NCI-H446 treated with DMSO at 0.1 percent for 48 hours (cell line): ENCODE data around the gene ISLR.
A peak's percentile ranks its signal among the peaks of the same experiment; 100 is the strongest.
"Not testable (repeated sequence)": the region's sequence is repeated elsewhere in the genome, so short reads cannot be mapped to it uniquely, and the experiment has no call there.

Experiments
- DNase-seq: peaks from one replicate; lab custom pipeline; 2025; lab: John Stamatoyannopoulos, UW

ISLR gene

DNA sequence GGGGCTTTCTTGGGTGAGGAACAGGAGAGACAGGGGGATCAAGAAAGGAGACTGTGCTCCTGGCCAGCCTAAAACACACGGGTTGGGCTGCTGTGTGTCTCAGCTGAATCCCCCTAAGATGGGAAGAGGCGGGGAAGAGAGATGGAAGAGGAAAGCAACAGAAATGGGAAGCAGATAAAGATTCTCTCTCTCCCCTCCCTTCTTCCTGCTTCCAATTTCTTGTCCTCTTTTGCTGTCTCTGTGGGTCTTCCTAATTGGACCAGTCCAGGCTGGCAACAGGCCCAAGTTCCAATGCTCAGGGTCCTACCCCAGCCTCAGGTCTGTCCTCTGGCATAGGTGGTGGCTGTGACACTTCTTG lies 36.0 kb upstream of the ISLR start:
- no peak for DNase-seq

DNA sequence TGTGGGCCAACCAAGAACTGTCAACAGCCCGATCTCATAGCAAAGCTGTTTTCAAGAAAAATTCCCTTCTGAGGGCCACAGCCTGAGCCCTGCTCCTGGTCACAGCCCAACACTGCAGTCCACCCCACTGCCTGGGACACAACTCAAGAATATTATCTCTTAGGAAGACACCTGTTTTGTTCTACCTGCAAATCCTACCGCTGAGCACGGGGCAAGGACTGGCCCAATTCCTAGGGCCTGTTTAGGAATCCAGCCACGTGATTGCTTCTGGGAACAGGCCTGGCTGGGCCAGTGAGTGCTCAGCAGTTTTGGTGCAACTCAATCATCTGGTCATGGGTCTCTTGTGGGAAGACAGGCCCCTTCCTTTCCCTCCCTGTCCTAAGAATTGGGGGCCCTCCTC lies 34.9 kb upstream of the ISLR start:
- no peak for DNase-seq

DNA sequence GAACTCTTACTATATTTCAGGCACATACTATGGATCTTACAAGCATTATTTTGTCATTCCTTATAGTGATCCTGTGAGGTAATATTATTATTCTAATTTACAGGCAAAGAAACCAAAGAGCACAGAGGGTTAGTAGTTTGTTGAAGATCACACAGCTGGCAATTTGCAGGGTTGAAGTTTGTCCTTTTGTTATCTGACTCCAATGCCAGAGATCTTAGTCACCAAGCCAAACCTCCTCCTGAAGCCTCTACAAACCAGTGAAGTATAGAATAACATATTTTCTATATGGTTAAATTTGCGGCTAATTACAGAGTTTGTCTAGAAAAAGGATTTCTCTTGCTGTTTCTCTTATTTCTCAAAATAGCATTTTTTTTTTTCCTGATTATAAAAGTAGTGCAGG lies 31.9 kb upstream of the ISLR start:
- no peak for DNase-seq

DNA sequence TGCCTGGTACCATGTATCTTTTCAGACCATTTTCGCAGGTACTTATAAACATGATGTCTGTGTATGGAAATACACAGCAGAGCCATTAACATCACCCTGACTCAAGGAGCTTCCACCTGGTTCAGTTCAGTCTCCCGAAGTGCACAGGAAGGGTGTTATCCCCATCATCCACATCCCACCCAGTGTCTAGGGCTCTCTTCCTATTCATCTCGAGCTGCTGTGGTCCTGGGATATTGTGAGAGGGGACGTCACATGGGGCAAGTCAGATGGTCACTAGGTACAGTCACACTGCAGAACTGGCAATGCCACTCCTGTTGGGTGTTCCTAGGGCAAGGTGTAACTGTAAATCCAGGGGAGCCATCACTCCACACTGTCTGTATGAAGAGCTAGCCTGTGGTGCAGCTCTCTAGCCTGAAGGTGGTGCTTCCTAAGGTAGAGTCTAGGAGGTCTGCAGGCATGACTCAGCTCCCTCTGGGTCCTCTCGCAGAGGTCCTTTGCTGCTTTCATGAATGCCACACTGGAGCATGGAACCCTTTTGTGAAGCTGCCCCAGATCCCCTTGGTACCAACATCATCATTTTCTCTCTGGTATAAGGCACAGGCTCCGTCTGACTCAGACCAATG lies 29.2 kb upstream of the ISLR start:
- DNase-seq = no peak

DNA sequence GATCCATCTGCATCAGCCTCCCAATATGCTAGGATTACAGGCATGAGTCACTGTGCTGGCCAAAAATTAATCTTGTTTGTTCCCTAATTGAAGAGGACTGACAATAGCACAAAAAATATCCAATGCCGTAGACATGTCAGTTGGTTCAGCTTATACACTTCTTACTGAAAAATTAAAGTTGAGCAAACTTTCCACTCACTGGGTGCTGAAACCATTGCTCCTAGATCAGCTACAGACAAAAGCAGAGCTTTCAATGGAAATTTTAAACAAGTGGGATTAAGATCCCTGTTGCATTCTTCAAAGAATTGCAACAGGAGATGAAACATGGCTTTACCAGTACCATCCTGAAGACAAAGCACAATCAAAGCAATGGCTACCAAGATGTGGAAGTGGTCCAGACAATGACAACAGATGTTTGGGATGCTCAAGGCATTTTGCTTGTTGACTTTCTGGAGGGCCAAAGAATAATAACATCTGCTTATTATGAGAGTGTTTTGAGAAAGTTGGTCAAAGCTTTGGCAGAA lies 27.2 kb upstream of the ISLR start:
- no peak for DNase-seq

DNA sequence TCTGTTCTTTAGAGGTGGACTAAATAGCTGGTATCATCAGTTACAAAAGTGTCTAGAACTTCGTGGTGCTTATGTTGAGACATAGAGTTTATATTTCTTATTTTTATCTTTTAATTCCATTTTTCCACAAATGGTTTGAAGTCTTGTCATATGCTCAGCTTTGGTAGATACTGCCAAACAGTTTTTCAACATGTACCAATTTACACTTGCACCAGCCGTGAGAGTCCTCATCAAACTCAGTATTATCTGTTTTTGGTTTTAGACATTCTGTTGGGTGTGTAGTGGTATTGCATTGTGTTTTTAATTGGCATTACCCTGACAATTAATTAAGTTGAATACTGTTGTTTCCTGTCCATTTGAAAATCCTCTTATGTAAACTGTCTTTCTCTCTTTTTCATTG lies 26.5 kb upstream of the ISLR start:
- no peak for DNase-seq

DNA sequence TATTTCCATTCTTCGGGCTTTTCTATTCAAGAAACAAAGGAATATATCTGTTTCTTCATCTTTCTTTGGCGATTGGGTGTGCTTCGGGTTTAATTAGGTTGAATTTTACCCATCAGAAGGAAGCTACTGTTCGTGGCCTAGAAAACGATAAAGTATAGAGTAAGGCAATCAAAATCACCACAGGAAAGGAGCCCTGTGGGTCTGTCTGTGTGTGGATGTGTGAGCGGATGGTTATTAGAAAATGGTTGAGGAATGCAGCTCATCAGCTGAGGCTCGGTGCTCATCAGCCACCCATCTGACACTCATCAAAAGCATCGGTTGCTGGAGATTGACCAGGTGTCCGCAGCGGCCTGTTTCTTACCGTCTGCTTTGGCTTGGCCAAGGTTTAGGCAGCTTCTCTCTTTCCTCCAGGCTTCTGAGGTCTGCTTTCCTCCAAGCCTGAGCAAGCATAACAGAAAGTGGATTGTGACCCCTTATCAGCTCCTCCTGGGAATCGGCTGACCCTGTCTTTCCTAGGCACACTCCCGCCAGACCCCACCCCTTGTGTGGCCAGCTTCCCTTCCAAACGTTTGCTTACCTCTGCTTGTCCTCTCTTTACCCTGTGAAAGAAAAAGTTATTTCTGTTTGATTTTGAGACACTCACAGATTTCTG lies 17.6 kb upstream of the ISLR start:
- DNase-seq = no peak

DNA sequence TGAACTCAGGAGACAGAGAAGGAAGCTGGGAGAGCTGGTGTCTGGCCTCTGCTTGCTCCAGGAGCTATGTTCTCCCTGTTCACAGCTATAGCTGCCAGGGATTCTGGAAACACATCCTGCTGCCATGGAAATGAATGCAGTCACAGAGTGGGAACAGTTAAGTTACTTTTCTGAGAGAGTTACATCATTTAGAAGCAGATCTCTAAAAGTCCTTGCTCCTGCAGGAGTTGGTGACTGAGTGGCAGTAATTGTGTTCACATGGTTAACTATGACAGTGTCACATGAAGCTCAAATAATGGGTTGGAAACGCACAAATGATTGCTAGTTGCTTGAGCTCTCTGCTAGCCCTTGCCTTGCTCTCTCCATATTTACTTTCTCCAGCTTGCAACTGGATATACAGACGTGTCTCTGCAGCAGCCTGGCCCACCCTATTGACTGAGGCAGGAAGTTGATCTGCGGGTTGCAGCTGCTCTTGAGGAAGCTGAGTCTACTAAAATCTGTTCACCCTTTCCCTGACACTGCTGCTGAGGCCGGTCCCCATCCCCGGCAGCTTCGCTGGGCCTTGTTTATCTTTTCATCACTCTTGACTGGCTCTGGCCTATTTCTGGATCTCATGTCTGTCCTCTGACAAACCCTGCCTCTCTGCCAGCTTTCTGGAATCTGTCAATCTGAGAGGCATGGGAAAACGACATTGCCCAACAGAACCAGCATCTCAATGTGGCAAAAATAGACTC lies 16.7 kb upstream of the ISLR start:
- DNase-seq = peak; percentile 15

DNA sequence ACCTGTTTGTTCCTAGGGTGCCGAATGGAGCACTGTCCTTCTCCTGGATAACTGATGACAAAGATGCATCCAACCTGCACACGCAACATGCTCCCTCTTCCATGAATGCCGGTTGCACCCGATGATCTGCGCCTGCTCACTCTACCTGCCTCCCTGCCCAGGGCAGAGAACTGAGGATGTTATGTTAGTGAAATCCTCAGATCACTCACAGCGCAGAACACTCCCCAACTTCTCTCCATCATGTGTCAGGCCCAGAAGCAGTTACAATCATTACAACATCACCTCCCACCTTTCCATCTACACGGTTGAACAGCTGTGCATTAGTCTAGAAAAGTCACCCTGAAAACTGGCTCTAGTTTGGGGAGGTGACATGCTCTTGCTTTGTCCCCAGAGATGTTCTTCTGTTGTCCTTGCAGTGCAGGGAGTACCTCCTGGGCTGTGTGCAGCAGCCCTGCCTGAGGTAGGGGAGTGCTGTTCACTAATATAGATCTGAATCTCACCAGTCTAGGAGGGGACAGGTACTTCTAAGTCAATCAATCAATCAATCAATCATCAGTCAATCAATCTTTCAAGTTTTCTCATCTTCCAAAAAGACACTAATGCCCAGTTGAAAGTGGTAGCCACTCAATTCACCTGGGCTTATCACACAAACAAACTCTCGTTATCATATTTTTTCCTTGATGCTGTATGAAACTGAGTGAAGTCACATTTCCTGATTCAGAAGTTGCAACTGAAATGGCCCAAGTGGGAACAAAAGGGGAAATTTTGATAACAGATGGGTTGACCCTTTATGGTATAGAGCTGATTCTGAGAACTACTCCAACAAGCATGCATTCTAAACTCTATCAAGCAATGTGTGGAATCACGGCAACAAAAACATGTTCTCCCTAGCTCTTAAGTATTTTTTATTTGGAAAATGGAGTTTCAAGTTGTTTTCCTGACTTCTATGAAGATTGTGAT lies 15.4 kb upstream of the ISLR start:
- no peak for DNase-seq

DNA sequence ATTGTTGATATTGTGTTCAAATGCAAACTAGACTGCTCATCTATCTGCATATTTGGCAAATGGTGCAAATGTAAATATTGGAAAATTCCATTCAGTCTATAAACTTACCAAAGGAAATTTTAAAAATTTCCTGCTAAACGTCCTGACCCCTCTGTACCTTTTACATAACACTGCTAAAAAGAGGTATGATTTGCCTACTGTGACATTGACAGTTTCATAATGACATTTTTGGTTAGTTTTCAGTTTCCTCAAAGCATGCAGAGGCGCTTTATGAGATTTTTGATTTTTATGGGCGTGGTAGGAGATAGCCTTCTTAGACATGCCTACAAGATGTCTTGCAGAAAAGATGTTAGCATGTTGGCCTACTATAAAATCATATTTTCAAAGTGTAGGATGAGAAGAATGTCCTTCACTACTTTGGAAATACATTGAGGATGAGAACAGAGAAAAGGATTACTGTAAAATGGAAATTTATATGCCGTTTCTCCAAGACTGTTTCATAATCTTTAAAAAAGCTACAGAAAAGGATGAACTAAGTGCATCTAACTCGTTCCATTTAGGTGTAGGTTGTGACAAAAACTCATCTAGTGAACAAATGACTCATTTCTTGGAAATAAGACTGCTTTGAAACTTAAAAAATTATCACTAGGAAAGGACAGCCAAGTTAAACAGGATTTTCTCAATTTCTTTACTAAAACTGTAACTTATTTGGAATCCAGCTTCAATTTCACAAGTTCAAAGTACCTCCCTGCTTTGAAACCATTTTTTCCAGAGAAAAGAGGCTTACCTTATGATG lies 14.5 kb upstream of the ISLR start:
- no peak for DNase-seq

DNA sequence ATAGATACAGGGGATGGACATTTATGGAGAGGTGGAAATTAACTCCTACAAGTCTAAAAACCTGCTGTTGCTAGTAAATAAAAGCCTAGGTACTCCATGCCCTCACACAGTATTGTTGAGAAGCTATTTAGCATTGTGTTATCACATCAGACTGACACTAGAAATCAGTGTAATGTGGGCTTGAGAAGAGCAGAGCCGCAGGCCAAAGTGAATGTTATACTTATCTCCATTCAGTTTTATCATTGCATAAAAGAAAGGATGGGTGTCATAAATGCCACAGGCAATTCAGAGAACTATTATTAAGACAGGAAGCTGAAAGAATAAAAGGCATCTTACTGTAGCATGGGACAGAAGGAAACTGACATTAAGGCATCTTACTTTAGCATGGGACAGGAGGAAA lies 13.7 kb upstream of the ISLR start:
- DNase-seq = no peak

DNA sequence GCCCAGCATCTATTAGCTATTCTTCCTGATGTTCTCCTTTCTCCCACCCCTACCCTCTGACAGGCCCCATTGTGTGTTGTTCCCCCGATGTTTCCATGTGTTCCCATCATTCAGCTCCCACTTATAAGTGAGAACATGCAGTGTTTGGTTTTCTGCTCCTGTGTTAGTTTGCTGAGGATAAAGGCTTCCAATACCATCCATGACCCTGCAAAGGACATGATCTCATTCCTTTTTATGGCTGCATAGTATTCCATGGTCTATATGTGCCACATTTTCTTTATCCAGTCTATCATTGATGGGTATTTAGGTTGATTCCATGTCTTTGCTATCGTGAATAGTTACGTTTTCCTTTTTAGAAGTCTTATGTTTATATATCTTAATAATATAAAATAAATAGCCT lies 13.1 kb upstream of the ISLR start:
- not testable (repeated sequence) for DNase-seq

DNA sequence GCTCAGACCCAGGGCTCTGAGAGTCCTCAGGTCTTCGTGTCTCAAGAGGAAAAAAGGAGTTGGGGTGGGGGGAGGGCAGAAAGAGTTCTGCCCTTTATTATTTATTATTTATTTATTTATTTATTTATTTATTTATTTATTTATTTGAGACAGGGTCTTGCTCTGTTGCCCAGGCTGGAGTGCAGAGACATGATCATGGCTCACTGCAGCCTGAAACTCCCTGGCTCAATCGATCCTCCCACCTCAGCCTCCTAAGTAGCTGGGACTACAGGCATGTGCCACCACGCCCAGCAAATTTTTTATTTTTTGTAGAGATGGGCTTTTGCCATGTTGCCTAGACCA lies 11.3 kb upstream of the ISLR start:
- not testable (repeated sequence) for DNase-seq

DNA sequence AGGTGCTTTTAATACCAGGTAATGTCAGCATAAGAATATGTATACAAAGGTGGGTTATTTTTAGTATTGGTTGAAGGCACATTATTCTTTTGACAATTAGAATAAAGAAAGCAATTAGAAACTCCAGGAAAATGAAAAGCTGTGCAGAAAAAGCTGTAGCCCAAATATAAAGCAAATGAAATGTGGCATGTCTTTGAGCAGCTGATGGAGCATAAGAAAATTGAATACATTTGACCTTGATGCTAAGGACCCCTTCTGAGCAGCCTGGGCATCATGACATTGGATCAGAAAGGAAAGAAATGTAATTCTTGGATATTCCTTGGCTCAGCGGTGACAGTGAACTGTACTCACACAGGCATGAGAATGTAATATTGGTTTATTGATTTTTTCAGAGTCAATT lies 8.0 kb upstream of the ISLR start:
- DNase-seq = no peak

DNA sequence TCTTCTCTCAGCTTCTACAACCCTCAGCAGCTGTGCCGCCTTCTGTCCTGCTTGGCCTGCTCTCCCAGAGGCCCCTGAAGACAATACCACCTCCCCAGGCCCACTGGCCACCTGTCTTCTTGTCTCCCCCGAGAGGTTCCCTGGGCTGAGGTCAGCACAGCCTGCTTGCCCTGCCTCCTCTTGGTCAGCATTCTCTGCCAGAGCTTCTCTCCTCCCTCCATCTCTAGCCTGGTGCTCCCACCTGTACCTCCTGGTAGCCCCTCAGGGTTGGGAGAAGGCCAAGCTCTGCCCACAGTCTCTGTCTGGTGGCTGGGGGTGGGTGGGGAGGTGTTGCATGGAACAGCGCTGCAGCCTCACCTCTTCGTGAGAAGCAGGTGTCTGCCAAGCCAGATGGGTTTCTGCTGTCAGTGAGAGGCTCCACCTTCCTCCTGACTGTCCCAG lies 5.6 kb upstream of the ISLR start:
- DNase-seq = no peak

DNA sequence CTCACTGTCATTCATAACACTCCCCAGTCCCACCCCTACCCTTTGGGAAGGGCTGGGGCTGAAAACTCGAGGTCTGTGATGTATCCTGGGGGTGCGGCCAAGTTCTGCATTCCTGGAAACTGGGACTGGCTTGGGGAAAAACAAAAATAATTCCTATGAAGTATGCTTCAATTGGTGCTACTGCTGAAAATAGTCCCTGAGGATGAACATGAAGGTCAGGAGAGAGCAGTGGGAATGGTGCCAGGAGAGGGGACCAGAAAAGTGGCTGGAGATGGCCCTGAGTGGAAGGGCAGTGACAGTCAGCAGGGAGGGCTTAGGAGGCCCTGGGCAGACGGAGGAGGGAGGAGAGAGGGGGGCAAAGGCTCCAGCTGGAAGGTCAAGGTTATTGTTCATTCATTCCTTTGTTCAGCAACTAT lies 4.8 kb upstream of the ISLR start:
- no peak for DNase-seq

DNA sequence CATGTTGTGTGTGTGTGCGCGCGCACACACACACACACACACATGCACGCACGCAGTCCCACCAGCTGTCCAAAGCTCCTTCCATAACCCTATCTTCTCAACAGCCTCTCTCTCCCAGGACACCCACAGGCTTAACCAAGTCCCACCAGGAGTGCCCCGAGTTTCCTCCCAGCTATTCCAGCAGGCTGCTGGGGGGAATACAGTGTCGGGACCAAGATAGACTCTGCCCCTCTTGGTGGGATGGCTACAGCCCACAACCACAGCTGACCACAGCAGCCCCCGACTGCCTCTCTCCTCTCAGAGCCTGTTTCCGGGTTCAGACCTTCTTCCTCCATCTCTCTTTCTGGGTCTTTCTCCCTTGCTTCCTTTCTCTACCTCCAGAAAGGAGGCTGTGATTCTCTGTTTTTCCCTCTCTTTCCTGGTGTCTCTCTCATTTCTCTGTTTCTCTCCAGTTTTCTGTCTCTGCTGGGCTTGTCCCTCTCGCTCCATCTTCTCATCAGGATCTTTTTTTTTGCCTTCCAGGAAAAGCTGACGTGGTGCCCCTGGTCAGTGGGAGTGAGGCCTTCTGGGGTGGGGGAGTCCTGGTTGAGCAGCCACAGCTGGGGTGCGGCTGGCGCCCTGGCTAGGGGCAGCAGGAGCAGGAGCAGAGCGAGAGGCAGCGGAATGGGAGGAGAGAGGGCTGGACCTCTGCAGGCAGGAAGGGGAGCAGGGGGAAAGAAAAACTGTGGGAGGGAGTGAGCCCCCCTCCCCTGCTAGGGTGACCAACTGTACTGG lies 3.3 kb upstream of the ISLR start:
- no peak for DNase-seq

DNA sequence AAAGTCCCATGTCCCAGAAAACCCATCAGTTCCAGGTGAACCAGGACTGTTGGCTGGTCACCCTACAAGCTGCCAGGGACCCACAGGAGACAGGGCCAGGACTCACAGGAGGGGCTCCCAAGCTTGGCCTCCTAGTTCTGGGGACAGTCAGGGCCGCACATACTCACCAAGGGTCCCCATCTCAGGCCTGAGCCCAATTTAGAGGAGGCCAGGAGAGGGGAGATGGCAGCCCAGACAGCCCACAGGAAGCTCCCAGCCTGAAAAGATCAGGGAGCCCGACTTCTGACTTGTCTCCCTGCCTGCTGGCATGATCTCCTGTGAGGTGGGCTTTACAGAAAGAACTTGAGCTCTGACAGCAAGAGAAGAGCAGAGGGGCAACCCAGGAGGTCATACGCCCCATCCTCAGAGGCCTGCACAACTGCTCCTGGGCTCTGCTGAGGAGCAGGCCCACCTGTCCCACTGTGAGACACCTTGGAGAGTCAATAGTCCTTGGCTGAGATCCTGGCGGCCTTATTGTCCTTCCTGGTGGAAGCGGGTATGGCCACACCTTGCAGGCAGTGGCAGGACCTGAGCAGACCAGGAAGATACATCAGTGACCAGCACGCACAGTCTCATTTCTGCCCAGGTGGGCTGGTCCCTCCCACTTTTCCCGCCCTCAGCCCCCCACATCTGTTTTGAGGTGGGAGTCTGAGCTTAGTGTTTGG lies 2.5 kb upstream of the ISLR start:
- DNase-seq = no peak

DNA sequence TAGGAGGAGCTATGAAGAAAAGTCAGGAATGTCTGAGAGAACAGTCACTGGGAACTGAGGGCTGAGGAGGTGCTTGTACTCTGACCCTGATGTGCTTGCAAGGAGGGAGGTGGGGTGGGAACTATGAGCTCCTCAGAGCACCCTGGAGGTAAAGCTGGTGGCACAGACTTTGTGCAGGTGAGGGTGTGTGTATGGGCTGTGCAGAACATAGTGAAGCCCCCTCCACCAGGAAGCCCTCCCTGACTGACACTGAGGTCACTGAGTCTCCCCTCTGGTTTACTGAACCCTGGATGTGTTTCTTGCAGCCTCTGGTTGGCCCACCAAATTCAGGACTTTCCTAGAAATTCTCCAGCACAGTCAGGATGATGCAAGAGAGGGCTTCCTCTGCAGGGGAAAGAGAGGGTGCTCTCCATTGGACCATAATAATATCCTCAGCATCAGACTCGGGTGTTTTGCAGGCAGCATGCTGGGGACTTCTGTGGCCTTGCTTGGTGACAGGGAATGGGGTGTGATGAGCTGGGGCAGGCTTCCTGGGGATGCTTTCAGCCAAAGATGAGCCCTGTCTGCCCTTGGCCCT lies 1.5 kb upstream of the ISLR start:
- DNase-seq = no peak
